Measurements from ENCODE around the gene ACAT2.

GRCh38 chr6:159788276-159788675 is 26.4 kb downstream of the ACAT2 start:
- no peak for TF ChIP-seq CTCF (IDR thresholded peaks at IDR 0.05 in 4 of 5, conservative IDR thresholded peaks at IDR 0.05 in 1 of 5)
- no peak for TF ChIP-seq POLR2A (IDR thresholded peaks at IDR 0.05)
